Measurements from ENCODE around the gene TTC28. TPM values are rescaled to one million over a fixed set of nuclear protein-coding genes. Genes with fewer than 3 reads are reported as not detected.
A peak's percentile ranks its signal among the peaks of the same experiment; 100 is the strongest.

Gene TTC28
- total and polyA plus RNA-seq, 11 donors, result 5.1 to 34.9 (median 21.8) TPM

DNA sequence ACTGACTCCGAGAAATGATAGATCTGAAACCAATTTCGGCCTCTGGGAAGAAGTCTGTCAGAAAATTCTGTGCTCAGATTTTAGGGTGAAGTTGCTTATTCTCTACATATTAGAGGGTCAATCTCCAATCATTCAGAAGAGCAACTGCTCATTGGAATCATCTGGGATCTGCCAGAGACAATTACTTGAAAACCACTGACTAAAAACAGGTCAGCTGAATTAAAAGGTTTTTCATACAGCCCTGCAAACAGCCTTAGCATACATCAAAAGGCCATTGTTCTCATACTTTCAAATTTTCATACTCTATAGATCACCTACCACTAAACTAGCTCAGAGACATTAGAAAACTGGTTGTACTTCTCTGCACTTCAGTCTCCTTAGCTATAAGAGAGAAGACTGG, 470.9 kb downstream of the TTC28 start:
- TF ChIP-seq CTCF (IDR thresholded peaks at IDR 0.05) (no peak), POLR2A (IDR thresholded peaks at IDR 0.05) (no peak)
- intact Hi-C loops (cut with DNase I), result no loop called here
- Histone ChIP-seq H3K27me3 (no peaks in the 10 kb centered on the region), H3K4me1 (peaks cover 0 to 12% (median 6%) of the 10 kb centered on the region in 12 donors), H3K9me3 (peaks cover 0 to 15% (median 0%) of the 10 kb centered on the region in 12 donors), H3K4me3 (no peak overlapping the region), H3K27ac (no peak overlapping the region), H3K36me3 (no peaks in the 10 kb centered on the region)
- WGBS, 4 donors, result 96 to 98% (median 97%) methylated on average over 2 of the region's 2 CpGs
- DNase-seq (no peak), ATAC-seq (no peak)

DNA sequence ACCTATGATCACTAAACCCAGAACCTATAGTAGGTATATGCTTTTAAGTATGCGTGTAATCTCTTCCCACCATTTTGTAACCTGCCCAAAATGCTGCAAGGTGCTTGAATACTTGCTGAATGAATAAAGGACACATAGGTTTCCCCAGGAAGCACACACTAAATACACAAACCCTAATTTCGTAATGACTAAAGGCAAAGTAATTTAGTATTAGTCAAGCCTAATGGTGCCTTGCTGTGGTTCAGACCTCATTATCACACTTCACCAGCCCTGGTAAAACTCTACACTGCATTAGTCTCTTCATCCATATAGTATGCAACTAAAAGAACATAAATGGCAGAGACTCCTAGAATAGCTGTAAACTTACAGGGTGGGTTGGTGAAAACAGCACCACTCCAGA, 471.6 kb downstream of the TTC28 start:
- DNase-seq (no peak), ATAC-seq (no peak)
- H3K27ac ChIP-seq, result no peak overlapping the region
- no peaks in the 10 kb centered on the region for H3K27me3 ChIP-seq
- peaks cover 0 to 15% (median 0%) of the 10 kb centered on the region in 12 donors for H3K9me3 ChIP-seq
- intact Hi-C loops (cut with DNase I), result no loop called here
- WGBS, 4 donors, result 89 to 97% (median 94%) methylated on average over 2 of the region's 2 CpGs
- TF ChIP-seq CTCF (IDR thresholded peaks at IDR 0.05) (no peak), POLR2A (IDR thresholded peaks at IDR 0.05) (no peak)
- H3K36me3 ChIP-seq, result no peaks in the 10 kb centered on the region
- H3K4me1 ChIP-seq, result peaks cover 0 to 18% (median 13%) of the 10 kb centered on the region in 12 donors
- H3K4me3 ChIP-seq, result no peak overlapping the region

DNA sequence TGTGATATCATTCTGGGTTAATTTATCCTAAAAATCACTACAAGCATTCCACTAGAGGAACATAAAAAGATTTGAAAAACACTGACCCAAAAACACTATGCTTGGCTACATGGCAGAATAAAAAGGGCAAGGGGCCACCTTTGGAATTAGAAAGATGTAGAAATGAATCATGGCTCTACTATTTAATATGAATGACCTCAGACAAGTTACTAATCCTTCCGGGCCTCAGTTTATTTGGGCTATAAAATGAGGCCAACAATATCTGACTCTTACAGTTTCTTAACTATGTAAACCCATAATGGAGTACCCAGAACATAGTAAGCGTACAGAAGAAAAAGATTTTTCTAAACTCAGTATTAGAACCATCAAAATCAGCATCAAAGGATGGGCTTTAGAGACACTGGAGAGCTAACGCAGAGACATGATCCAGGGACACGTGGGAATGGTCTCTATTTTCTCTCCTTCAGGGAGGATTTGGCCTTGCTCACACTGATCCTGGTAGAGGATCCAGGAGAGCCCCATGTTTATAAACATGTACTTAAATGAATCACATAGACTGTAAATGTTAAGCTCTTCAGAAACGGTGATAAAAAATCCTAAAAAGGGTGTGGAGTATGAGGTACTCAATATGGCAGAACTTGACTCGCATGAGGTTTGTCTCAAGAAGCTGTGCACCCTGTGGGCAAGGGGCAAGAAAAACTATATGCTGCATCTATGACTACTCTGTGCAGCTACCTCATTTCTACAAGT, 472.2 kb downstream of the TTC28 start:
- H3K4me1 ChIP-seq, result peaks cover 0 to 21% (median 15%) of the 10 kb centered on the region in 12 donors
- no peaks in the 10 kb centered on the region for H3K36me3 ChIP-seq
- H3K9me3 ChIP-seq, result peaks cover 0 to 15% (median 0%) of the 10 kb centered on the region in 12 donors
- intact Hi-C loops (cut with DNase I), result no loop called here
- no peaks in the 10 kb centered on the region for H3K27me3 ChIP-seq
- no peak for DNase-seq
- no peak overlapping the region for H3K27ac ChIP-seq
- no peak for TF ChIP-seq POLR2A (IDR thresholded peaks at IDR 0.05)
- TF ChIP-seq CTCF (IDR thresholded peaks at IDR 0.05), result no peak
- peak in 1 of 4 donors; percentile 10 for ATAC-seq
- 93 to 96% (median 94%) methylated on average over 6 of the region's 6 CpGs for WGBS, 4 donors
- H3K4me3 ChIP-seq, result no peak overlapping the region

DNA sequence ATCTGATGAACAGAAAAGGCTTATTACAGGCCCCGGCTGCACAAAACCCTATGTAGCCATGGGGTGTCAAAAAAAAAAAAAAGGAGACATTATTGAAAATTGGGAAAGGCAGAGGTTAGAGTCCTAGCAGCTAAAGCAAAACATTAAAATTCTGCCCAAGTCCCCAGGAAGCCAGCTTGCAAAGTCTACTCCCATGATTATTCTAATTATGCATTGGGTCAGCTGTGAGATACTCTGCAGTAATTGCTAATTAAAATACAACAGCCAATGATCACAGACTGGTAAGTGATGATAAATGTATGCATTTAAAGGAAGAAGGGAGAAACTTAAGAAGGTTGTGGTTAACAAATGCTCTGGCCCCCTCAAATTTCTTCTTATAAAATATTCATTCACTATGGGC, 473.7 kb downstream of the TTC28 start:
- intact Hi-C loops (cut with DNase I), result no loop called here
- TF ChIP-seq POLR2A (IDR thresholded peaks at IDR 0.05), result no peak
- TF ChIP-seq CTCF (IDR thresholded peaks at IDR 0.05), result no peak
- no peaks in the 10 kb centered on the region for H3K36me3 ChIP-seq
- peaks cover 0 to 6% (median 0%) of the 10 kb centered on the region in 12 donors for H3K9me3 ChIP-seq
- no peaks in the 10 kb centered on the region for H3K27me3 ChIP-seq
- no peak overlapping the region for H3K4me3 ChIP-seq
- WGBS, 4 donors, result 96 to 100% (median 98%) methylated on average over 1 of the region's 1 CpG
- DNase-seq, result no peak
- peaks cover 0 to 21% (median 15%) of the 10 kb centered on the region in 12 donors for H3K4me1 ChIP-seq
- ATAC-seq, result no peak
- H3K27ac ChIP-seq, result no peak overlapping the region

All from heart left ventricle (tissue), 16 donors.